Measurements from ENCODE around the gene FBXL7.

- TF ChIP-seq CTCF (conservative IDR thresholded peaks at IDR 0.05; ENCODE audit: low read length) (no peak), EZH2phosphoT487 (IDR thresholded peaks at IDR 0.05; ENCODE audit: borderline replicate concordance, low read depth, low read length) (no peak)
Observed at GRCh38 chr5:15564957-15565356, 65.0 kb downstream of the FBXL7 start.
